HEK293 (cell line): Measurements from ENCODE around the gene UBE2F.

Experiments
- CTCF ChIA-PET: fragments of 350-600 bp; formaldehyde crosslinking; extraction: SDS; loops from one replicate; lab custom pipeline; 2021; ENCODE audit warnings: antibody characterized with exemption; lab: Yijun Ruan, JAX
- POLR2A ChIA-PET: fragments of 300-600 bp; formaldehyde crosslinking; extraction: SDS; loops from one replicate; lab custom pipeline; 2020; ENCODE audit warnings: antibody characterized with exemption, inconsistent platforms; lab: Yijun Ruan, JAX
- H3K27ac ChIP-seq: fragments of 200-500 bp; sonication (Bioruptor generic); 2 replicates; pipeline ENCODE4 v1.5.1; 2014; ENCODE audit warnings: low read depth, low read length, control low read depth, inconsistent platforms; ENCODE audit errors: extremely low read depth
- H3K36me3 ChIP-seq, 2 experiments: fragments of 200-500 bp in 1 of 2; sonication (Bioruptor generic) in 1 of 2; 1 replicate in 1 of 2; 2 replicates in 1 of 2; pipeline ENCODE4 v1.5.1; 2014 to 2017; ENCODE audit warnings: inconsistent platforms in 2 of 2, low read length in 2 of 2; ENCODE audit not compliant: control insufficient read depth in 2 of 2, insufficient read depth in 1 of 2
- H3K4me1 ChIP-seq: fragments of 200-500 bp; sonication (Bioruptor generic); 2 replicates; pipeline ENCODE4 v1.5.1; 2014; ENCODE audit warnings: mild to moderate bottlenecking, low read length, inconsistent platforms; ENCODE audit not compliant: control insufficient read depth, insufficient read depth
- H3K4me3 ChIP-seq: 2 replicates; pipeline ENCODE4 v1.5.1; 2011; ENCODE audit warnings: low read depth, mild to moderate bottlenecking, control low read depth, low read length, moderate library complexity
- H3K9me3 ChIP-seq: fragments of 200-500 bp; sonication (Bioruptor generic); 2 replicates; pipeline ENCODE4 v1.5.1; 2014; ENCODE audit warnings: low read depth, low read length, inconsistent platforms; ENCODE audit not compliant: control insufficient read depth, insufficient read depth
- GLIS1 ChIP-seq: fragments of 450-650 bp; formaldehyde crosslinking; IDR thresholded peaks from 2 replicates; pipeline ENCODE4 v1.5.1; 2016; ENCODE audit warnings: missing biosample characterization, missing genetic modification characterization
- KLF7 ChIP-seq: fragments of 450-650 bp; formaldehyde crosslinking; IDR thresholded peaks from 2 replicates; pipeline ENCODE4 v1.5.1; 2016; ENCODE audit warnings: missing biosample characterization, missing genetic modification characterization, borderline replicate concordance
- KLF8 ChIP-seq: fragments of 450-650 bp; formaldehyde crosslinking; IDR thresholded peaks from 2 replicates; pipeline ENCODE4 v1.5.1; 2016; ENCODE audit warnings: missing biosample characterization, missing genetic modification characterization
- SALL2 ChIP-seq: fragments of 450-650 bp; formaldehyde crosslinking; IDR thresholded peaks from 2 replicates; pipeline ENCODE4 v1.5.0; 2017; ENCODE audit warnings: missing biosample characterization, mild to moderate bottlenecking, missing genetic modification characterization, borderline replicate concordance
- ZBTB48 ChIP-seq: fragments of 450-650 bp; formaldehyde crosslinking; IDR thresholded peaks from 2 replicates; pipeline ENCODE4 v1.5.1; 2016; ENCODE audit warnings: missing biosample characterization, missing genetic modification characterization
- ZNF10 ChIP-seq: fragments of 450-650 bp; formaldehyde crosslinking; IDR thresholded peaks from 2 replicates; pipeline ENCODE4 v1.5.1; 2017; ENCODE audit warnings: missing biosample characterization, missing genetic modification characterization
- ZNF121 ChIP-seq: fragments of 450-650 bp; formaldehyde crosslinking; IDR thresholded peaks from 2 replicates; pipeline ENCODE4 v1.5.1; 2016; ENCODE audit warnings: missing biosample characterization, missing genetic modification characterization
- ZNF202 ChIP-seq: fragments of 450-650 bp; formaldehyde crosslinking; IDR thresholded peaks from 2 replicates; pipeline ENCODE4 v1.5.1; 2016; ENCODE audit warnings: missing biosample characterization, missing genetic modification characterization, borderline replicate concordance
- ZNF214 ChIP-seq: fragments of 450-650 bp; formaldehyde crosslinking; IDR thresholded peaks from 2 replicates; pipeline ENCODE4 v1.5.1; 2017; ENCODE audit warnings: missing biosample characterization, mild to moderate bottlenecking, missing genetic modification characterization, borderline replicate concordance
- ZNF223 ChIP-seq: fragments of 450-650 bp; formaldehyde crosslinking; IDR thresholded peaks from 2 replicates; pipeline ENCODE4 v1.5.1; 2016; ENCODE audit warnings: missing biosample characterization, missing genetic modification characterization
- ZNF311 ChIP-seq: fragments of 450-650 bp; formaldehyde crosslinking; IDR thresholded peaks from 2 replicates; pipeline ENCODE4 v1.5.1; 2017; ENCODE audit warnings: missing biosample characterization, missing genetic modification characterization, borderline replicate concordance
- ZNF426 ChIP-seq: fragments of 450-650 bp; formaldehyde crosslinking; IDR thresholded peaks from 2 replicates; pipeline ENCODE4 v1.5.1; 2017; ENCODE audit warnings: missing biosample characterization, missing genetic modification characterization, mild to moderate bottlenecking, inconsistent platforms, moderate library complexity
- ZNF530 ChIP-seq: fragments of 450-650 bp; formaldehyde crosslinking; IDR thresholded peaks from 2 replicates; pipeline ENCODE4 v1.5.1; 2016; ENCODE audit warnings: low read depth, missing biosample characterization, missing genetic modification characterization
- ZNF549 ChIP-seq: fragments of 450-650 bp; IDR thresholded peaks from 2 replicates; pipeline ENCODE4 v1.5.1; 2018; ENCODE audit warnings: missing biosample characterization, missing genetic modification characterization, mild to moderate bottlenecking, inconsistent platforms, moderate library complexity
- ZNF555 ChIP-seq: fragments of 450-650 bp; formaldehyde crosslinking; conservative IDR thresholded peaks from 2 replicates; pipeline ENCODE4 v1.5.1; 2017; ENCODE audit warnings: missing biosample characterization, mild to moderate bottlenecking, missing genetic modification characterization, inconsistent platforms
- ZNF701 ChIP-seq: fragments of 450-650 bp; formaldehyde crosslinking; IDR thresholded peaks from 2 replicates; pipeline ENCODE4 v1.5.1; 2016; ENCODE audit warnings: missing biosample characterization, missing genetic modification characterization
- ZXDB ChIP-seq: fragments of 450-650 bp; formaldehyde crosslinking; IDR thresholded peaks from 2 replicates; pipeline ENCODE4 v1.5.1; 2016; ENCODE audit warnings: missing biosample characterization, missing genetic modification characterization
- TF ChIP-seq, protein P1 (sequence below): fragments of 450-650 bp; formaldehyde crosslinking; IDR thresholded peaks from 2 replicates; pipeline ENCODE4 v1.5.1; 2016; ENCODE audit warnings: missing biosample characterization, missing genetic modification characterization
- TF ChIP-seq, protein P2 (sequence below): fragments of 450-650 bp; formaldehyde crosslinking; IDR thresholded peaks from 2 replicates; pipeline ENCODE4 v1.5.1; 2016; ENCODE audit warnings: missing biosample characterization, missing genetic modification characterization
- TF ChIP-seq, protein P3 (sequence below): fragments of 450-650 bp; formaldehyde crosslinking; IDR thresholded peaks from 2 replicates; pipeline ENCODE4 v1.5.1; 2016; ENCODE audit warnings: missing biosample characterization, missing genetic modification characterization
- TF ChIP-seq, protein P4 (sequence below): fragments of 450-650 bp; formaldehyde crosslinking; IDR thresholded peaks from 2 replicates; pipeline ENCODE4 v1.5.1; 2016; ENCODE audit warnings: missing biosample characterization, missing genetic modification characterization

Gene UBE2F

DNA sequence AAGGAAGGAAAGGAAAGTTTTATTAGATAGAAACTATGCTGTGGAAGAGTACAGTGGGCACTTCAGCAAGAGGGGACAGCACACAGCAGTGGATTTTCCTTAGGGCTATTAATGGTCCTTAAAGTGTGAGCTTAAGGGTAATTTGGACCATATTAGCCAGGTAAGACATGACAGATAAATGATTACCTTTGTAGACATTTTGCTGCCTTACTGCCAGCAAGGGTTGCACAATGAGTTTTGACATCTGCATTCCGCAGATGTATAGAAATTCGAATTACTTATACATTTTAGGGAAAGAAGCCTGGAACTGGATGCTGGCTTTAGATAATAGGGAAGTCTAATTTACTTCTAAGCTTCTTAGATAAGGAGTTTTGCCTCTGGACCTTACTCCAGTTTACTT is 14.0 kb upstream of the UBE2F start (continued):
- TF ChIP-seq ZNF10, result no peak
- TF ChIP-seq, protein P1, sequence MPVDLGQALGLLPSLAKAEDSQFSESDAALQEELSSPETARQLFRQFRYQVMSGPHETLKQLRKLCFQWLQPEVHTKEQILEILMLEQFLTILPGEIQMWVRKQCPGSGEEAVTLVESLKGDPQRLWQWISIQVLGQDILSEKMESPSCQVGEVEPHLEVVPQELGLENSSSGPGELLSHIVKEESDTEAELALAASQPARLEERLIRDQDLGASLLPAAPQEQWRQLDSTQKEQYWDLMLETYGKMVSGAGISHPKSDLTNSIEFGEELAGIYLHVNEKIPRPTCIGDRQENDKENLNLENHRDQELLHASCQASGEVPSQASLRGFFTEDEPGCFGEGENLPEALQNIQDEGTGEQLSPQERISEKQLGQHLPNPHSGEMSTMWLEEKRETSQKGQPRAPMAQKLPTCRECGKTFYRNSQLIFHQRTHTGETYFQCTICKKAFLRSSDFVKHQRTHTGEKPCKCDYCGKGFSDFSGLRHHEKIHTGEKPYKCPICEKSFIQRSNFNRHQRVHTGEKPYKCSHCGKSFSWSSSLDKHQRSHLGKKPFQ, result no peak

DNA sequence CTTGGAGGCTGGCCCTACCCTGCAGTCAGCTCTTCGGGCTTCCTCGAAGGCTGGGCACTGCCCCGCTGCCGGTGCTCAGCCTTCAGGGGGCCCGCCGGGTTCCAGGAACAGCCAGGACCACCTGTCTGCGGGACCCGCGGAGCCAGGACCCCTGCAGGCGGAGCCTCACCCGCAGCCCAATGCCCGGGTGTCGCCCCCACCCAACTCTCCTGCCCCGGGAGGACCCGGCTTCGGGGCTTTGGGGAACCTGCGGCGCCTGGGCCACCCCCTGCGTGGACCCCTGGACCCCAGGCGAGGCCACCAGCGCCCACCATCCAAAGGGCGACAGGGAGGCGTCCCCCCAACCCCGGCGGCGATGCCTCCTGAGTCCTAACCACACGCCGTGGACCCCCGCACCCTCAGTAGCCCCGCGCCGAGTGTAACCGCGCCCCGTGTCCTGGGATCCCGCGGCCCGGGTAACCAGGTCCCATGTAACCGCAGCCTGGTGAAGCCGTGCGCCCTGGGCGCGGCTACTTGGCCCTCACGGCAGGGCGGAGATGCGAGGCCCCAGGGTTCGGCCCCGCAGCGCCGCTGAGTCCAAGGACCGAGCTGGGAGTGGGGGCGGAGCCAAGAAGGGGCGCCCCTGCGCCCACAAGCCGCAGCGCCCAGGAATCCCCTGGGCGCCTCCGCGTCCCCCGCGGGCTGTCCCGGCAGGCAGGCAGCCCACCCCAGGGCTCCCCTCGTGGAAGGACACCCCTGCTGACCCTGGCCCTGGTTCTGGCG is 11.0 kb upstream of the UBE2F start:
- Histone ChIP-seq H3K9me3 (no peaks in the 10 kb centered on the region), H3K4me1 (no peaks in the 10 kb centered on the region), H3K27ac (no peak overlapping the region), H3K4me3 (no peak overlapping the region), H3K36me3 (no peaks in the 10 kb centered on the region)
- TF ChIP-seq KLF8 (tag by site-specific recombination), result no peak
- TF ChIP-seq, protein P2, sequence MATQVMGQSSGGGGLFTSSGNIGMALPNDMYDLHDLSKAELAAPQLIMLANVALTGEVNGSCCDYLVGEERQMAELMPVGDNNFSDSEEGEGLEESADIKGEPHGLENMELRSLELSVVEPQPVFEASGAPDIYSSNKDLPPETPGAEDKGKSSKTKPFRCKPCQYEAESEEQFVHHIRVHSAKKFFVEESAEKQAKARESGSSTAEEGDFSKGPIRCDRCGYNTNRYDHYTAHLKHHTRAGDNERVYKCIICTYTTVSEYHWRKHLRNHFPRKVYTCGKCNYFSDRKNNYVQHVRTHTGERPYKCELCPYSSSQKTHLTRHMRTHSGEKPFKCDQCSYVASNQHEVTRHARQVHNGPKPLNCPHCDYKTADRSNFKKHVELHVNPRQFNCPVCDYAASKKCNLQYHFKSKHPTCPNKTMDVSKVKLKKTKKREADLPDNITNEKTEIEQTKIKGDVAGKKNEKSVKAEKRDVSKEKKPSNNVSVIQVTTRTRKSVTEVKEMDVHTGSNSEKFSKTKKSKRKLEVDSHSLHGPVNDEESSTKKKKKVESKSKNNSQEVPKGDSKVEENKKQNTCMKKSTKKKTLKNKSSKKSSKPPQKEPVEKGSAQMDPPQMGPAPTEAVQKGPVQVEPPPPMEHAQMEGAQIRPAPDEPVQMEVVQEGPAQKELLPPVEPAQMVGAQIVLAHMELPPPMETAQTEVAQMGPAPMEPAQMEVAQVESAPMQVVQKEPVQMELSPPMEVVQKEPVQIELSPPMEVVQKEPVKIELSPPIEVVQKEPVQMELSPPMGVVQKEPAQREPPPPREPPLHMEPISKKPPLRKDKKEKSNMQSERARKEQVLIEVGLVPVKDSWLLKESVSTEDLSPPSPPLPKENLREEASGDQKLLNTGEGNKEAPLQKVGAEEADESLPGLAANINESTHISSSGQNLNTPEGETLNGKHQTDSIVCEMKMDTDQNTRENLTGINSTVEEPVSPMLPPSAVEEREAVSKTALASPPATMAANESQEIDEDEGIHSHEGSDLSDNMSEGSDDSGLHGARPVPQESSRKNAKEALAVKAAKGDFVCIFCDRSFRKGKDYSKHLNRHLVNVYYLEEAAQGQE (tag by site-specific recombination), result no peak
- TF ChIP-seq, protein P3, sequence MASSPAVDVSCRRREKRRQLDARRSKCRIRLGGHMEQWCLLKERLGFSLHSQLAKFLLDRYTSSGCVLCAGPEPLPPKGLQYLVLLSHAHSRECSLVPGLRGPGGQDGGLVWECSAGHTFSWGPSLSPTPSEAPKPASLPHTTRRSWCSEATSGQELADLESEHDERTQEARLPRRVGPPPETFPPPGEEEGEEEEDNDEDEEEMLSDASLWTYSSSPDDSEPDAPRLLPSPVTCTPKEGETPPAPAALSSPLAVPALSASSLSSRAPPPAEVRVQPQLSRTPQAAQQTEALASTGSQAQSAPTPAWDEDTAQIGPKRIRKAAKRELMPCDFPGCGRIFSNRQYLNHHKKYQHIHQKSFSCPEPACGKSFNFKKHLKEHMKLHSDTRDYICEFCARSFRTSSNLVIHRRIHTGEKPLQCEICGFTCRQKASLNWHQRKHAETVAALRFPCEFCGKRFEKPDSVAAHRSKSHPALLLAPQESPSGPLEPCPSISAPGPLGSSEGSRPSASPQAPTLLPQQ, result no peak
- TF ChIP-seq ZNF121 (tag by site-specific recombination), result no peak
- no peak for TF ChIP-seq KLF7 (tag by site-specific recombination)
- TF ChIP-seq ZNF530 (tag by site-specific recombination), result no peak
- no peak for TF ChIP-seq ZNF202 (tag by site-specific recombination)
- TF ChIP-seq ZXDB, result no peak
- TF ChIP-seq, protein P4, sequence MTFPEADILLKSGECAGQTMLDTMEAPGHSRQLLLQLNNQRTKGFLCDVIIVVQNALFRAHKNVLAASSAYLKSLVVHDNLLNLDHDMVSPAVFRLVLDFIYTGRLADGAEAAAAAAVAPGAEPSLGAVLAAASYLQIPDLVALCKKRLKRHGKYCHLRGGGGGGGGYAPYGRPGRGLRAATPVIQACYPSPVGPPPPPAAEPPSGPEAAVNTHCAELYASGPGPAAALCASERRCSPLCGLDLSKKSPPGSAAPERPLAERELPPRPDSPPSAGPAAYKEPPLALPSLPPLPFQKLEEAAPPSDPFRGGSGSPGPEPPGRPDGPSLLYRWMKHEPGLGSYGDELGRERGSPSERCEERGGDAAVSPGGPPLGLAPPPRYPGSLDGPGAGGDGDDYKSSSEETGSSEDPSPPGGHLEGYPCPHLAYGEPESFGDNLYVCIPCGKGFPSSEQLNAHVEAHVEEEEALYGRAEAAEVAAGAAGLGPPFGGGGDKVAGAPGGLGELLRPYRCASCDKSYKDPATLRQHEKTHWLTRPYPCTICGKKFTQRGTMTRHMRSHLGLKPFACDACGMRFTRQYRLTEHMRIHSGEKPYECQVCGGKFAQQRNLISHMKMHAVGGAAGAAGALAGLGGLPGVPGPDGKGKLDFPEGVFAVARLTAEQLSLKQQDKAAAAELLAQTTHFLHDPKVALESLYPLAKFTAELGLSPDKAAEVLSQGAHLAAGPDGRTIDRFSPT (tag by site-specific recombination), result no peak
- TF ChIP-seq ZBTB48 (tag by site-specific recombination), result no peak
- no peak for TF ChIP-seq ZNF426 (tag by site-specific recombination)
- no peak for TF ChIP-seq ZNF549
- TF ChIP-seq ZNF701, result no peak
- TF ChIP-seq SALL2 (tag by site-specific recombination), result no peak
- no peak for TF ChIP-seq ZNF555 (tag by site-specific recombination)
- no peak for TF ChIP-seq GLIS1
- no peak for TF ChIP-seq ZNF223
- no peak for TF ChIP-seq ZNF311 (tag by site-specific recombination)
- TF ChIP-seq, protein P1, result no peak
- TF ChIP-seq ZNF214 (tag by site-specific recombination), result no peak
- CTCF ChIA-PET, result no interaction called here
- POLR2A ChIA-PET, result no interaction called here
